ENCODE measurements around the gene KCNN4.

The KCNN4 gene

DNA sequence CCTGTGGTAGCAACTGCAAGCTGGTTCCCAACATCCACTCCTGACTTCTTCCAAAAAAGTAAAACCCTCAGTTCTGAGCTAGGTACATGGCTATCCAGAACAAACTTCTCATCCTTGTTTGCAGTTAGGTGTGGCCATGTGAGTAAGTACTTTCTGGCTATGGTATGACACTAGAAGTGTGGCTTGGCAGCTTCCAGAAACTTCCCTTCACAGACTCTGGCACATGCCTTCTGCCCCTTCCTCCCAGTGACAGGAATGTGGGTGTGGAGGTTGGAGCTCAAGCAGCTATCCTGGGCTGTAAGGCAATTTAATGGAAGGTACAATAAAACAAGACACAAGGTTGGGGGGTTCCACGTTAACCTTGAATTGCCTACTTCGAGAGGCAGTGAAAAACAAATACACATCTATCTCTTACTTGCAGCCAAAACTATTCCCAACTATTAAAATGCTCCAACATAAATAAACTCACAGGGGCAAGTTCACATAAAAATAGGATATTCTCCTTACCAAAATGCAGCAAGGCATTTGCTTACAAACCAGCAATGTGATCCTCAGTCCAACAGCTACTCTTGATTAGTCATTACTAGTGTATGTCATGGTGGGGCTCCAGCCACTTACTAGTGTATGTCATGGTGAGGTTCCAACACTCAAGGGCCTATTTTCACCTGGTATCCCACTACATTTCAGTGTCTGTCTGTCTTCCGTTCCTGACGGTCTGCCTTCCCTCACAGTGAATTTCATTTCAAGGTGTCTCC, 29.1 kb downstream of the KCNN4 start:
- peaks cover 12% of the 10 kb centered on the region for H3K4me1 ChIP-seq (ENCODE audit: low read depth, poor library complexity, severe bottlenecking)
- H3K79me2 ChIP-seq (ENCODE audit: insufficient read depth, low read depth), result peaks cover 17% of the 10 kb centered on the region; the same call in 1 of the 2 replicates
- no peak overlapping the region for H3K4me3 ChIP-seq (IDR thresholded peaks at IDR 0.05; ENCODE audit: insufficient read depth, low read depth, low read length)
- H2AFZ ChIP-seq (ENCODE audit: low read depth), result no peak overlapping the region
- H3K36me3 ChIP-seq (ENCODE audit: insufficient read depth), result peaks cover 3% of the 10 kb centered on the region; the same call in 1 of the 2 replicates
- no peak overlapping the region for H3K4me2 ChIP-seq
- no peaks in the 10 kb centered on the region for H4K20me1 ChIP-seq (ENCODE audit: insufficient read depth)
- no peaks in the 10 kb centered on the region for H3K27me3 ChIP-seq (ENCODE audit: insufficient read depth, low read depth)
- no peak overlapping the region for H3K27ac ChIP-seq
- no peak overlapping the region for H3K9ac ChIP-seq
- TF ChIP-seq, protein P1, sequence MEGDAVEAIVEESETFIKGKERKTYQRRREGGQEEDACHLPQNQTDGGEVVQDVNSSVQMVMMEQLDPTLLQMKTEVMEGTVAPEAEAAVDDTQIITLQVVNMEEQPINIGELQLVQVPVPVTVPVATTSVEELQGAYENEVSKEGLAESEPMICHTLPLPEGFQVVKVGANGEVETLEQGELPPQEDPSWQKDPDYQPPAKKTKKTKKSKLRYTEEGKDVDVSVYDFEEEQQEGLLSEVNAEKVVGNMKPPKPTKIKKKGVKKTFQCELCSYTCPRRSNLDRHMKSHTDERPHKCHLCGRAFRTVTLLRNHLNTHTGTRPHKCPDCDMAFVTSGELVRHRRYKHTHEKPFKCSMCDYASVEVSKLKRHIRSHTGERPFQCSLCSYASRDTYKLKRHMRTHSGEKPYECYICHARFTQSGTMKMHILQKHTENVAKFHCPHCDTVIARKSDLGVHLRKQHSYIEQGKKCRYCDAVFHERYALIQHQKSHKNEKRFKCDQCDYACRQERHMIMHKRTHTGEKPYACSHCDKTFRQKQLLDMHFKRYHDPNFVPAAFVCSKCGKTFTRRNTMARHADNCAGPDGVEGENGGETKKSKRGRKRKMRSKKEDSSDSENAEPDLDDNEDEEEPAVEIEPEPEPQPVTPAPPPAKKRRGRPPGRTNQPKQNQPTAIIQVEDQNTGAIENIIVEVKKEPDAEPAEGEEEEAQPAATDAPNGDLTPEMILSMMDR (conservative IDR thresholded peaks at IDR 0.05; ENCODE audit: low read depth, low read length), result no peak

DNA sequence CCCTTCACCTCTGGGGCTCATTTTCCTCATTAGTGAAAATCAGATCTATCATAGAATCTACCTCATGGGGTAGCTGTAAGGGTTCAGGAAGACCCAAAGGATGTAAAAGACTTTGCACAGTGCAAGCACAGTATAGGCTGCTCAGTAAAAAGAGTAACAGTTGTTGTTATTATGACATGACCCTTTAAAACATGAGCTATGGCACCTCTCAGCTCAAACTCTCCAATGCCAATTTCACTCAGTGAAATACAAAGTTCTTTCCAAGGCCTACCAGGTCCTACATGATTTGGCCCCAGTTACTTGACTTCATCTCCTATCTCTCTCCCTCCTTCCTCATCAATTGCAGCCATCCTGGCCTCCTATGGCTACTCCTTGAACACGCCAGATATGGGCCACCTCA, 30.9 kb downstream of the KCNN4 start:
- no peaks in the 10 kb centered on the region for H4K20me1 ChIP-seq (ENCODE audit: insufficient read depth)
- H3K36me3 ChIP-seq (ENCODE audit: insufficient read depth), result peaks cover 3% of the 10 kb centered on the region; the same call in 1 of the 2 replicates
- H3K27ac ChIP-seq, result no peak overlapping the region
- H3K9ac ChIP-seq, result no peak overlapping the region
- H3K4me1 ChIP-seq (ENCODE audit: low read depth, poor library complexity, severe bottlenecking), result peaks cover 6% of the 10 kb centered on the region
- H3K27me3 ChIP-seq (ENCODE audit: insufficient read depth, low read depth), result no peaks in the 10 kb centered on the region
- no peak overlapping the region for H3K4me3 ChIP-seq (IDR thresholded peaks at IDR 0.05; ENCODE audit: insufficient read depth, low read depth, low read length)
- TF ChIP-seq, protein P1 (conservative IDR thresholded peaks at IDR 0.05; ENCODE audit: low read depth, low read length), result no peak
- H3K4me2 ChIP-seq, result no peak overlapping the region
- H3K79me2 ChIP-seq (ENCODE audit: insufficient read depth, low read depth), result peaks cover 13% of the 10 kb centered on the region; the same call in 1 of the 2 replicates
- no peak overlapping the region for H2AFZ ChIP-seq (ENCODE audit: low read depth)

DNA sequence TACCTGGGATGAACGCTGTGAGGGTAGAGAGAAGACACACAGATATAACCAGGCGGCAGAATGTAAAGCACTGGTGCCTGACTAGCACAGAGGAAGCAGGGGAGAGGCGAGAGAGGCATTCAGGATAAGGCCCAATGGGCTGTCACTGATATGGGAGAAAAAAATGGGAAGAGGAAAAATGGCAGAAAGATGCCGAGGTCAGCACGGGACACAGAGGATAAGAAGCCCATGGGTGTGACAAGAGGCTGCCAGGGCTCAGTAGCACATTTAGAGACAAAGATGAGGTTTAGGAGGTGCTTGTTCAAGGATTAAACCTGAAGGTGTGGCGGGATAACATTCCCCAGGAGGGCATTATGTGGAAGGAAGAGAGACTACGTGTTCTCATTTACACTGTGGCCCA, 31.6 kb downstream of the KCNN4 start:
- H3K27me3 ChIP-seq (ENCODE audit: insufficient read depth, low read depth), result no peaks in the 10 kb centered on the region
- peaks cover 13% of the 10 kb centered on the region; the same call in 1 of the 2 replicates for H3K79me2 ChIP-seq (ENCODE audit: insufficient read depth, low read depth)
- no peak overlapping the region for H3K27ac ChIP-seq
- H2AFZ ChIP-seq (ENCODE audit: low read depth), result no peak overlapping the region
- H3K4me2 ChIP-seq, result no peak overlapping the region
- no peak overlapping the region for H3K4me3 ChIP-seq (IDR thresholded peaks at IDR 0.05; ENCODE audit: insufficient read depth, low read depth, low read length)
- no peaks in the 10 kb centered on the region for H4K20me1 ChIP-seq (ENCODE audit: insufficient read depth)
- H3K36me3 ChIP-seq (ENCODE audit: insufficient read depth), result peaks cover 3% of the 10 kb centered on the region; the same call in 1 of the 2 replicates
- no peak overlapping the region for H3K9ac ChIP-seq
- TF ChIP-seq, protein P1 (conservative IDR thresholded peaks at IDR 0.05; ENCODE audit: low read depth, low read length), result no peak
- peaks cover 6% of the 10 kb centered on the region for H3K4me1 ChIP-seq (ENCODE audit: low read depth, poor library complexity, severe bottlenecking)

DNA sequence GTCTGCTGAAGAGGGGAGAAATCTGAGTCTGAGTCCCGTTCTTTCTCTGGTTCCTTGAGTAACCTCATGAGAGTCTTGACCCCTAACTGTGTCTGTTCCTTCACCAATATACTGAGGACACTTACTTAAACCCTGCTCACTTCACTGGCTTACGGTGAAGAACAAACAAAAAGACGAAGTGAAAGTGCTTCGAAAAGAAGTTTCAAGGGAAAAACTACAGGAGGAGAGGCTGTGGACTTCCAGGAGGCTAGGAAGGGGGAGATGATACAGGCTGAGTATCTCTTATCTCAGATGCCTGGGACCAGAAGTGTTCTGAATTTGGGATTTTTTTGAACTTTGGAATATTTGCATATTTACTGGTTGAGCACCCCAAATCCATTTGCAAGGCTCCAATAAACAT, 32.1 kb downstream of the KCNN4 start:
- H3K4me2 ChIP-seq, result no peak overlapping the region
- H3K79me2 ChIP-seq (ENCODE audit: insufficient read depth, low read depth), result peaks cover 8% of the 10 kb centered on the region; the same call in 1 of the 2 replicates
- H3K4me1 ChIP-seq (ENCODE audit: low read depth, poor library complexity, severe bottlenecking), result peaks cover 6% of the 10 kb centered on the region
- H4K20me1 ChIP-seq (ENCODE audit: insufficient read depth), result no peaks in the 10 kb centered on the region
- no peak overlapping the region for H2AFZ ChIP-seq (ENCODE audit: low read depth)
- H3K36me3 ChIP-seq (ENCODE audit: insufficient read depth), result peaks cover 3% of the 10 kb centered on the region; the same call in 1 of the 2 replicates
- TF ChIP-seq, protein P1 (conservative IDR thresholded peaks at IDR 0.05; ENCODE audit: low read depth, low read length), result no peak
- no peak overlapping the region for H3K27ac ChIP-seq
- H3K27me3 ChIP-seq (ENCODE audit: insufficient read depth, low read depth), result no peaks in the 10 kb centered on the region
- no peak overlapping the region for H3K9ac ChIP-seq
- no peak overlapping the region for H3K4me3 ChIP-seq (IDR thresholded peaks at IDR 0.05; ENCODE audit: insufficient read depth, low read depth, low read length)
